Retinal pigment epithelial cell (primary cell): ENCODE results near the gene MAP2K2.

ENCODE experiments used
- DNase-seq: peaks from one replicate; pipeline ENCODE4 v3.0.0-alpha.2; 2010; ENCODE audit warnings: low read depth
- H3K4me3 ChIP-seq: 2 replicates; pipeline ENCODE4 v1.5.1; 2011; ENCODE audit warnings: mild to moderate bottlenecking, low read length, control low read depth, moderate library complexity
- TF ChIP-seq, protein P1 (sequence below): conservative IDR thresholded peaks from 2 replicates; pipeline ENCODE4 v1.5.1; 2011; ENCODE audit warnings: low read depth, low read length, control low read depth, inconsistent platforms

MAP2K2 gene

DNA sequence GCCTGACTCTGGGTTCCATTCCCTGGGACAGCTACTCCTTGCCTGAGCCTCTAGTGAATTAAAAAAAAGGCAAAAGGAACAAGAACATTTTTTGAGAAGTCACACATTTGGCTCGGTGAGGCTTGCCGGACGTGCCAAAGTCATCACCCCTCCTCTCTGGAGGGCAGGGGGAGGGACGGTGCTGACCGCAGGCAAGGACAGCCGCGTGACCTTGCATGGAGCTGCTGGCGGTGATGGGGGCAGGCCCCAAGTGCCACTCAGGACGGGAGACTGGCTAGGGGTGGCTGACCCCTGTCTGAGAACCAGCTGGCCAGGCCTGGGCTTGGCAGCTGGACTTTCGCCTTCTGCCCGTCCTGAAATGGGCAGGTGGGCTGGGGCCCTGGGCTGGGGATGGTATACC, 26.4 kb downstream of the MAP2K2 start:
- DNase-seq, result no peak
- TF ChIP-seq, protein P1, sequence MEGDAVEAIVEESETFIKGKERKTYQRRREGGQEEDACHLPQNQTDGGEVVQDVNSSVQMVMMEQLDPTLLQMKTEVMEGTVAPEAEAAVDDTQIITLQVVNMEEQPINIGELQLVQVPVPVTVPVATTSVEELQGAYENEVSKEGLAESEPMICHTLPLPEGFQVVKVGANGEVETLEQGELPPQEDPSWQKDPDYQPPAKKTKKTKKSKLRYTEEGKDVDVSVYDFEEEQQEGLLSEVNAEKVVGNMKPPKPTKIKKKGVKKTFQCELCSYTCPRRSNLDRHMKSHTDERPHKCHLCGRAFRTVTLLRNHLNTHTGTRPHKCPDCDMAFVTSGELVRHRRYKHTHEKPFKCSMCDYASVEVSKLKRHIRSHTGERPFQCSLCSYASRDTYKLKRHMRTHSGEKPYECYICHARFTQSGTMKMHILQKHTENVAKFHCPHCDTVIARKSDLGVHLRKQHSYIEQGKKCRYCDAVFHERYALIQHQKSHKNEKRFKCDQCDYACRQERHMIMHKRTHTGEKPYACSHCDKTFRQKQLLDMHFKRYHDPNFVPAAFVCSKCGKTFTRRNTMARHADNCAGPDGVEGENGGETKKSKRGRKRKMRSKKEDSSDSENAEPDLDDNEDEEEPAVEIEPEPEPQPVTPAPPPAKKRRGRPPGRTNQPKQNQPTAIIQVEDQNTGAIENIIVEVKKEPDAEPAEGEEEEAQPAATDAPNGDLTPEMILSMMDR, result no peak
- no peak overlapping the region for H3K4me3 ChIP-seq

- TF ChIP-seq, protein P1, result no peak
- DNase-seq, result no peak
- H3K4me3 ChIP-seq, result no peak overlapping the region
These were observed 27.7 kb downstream of the MAP2K2 start for GRCh38 chr19:4096049-4096892.

DNA sequence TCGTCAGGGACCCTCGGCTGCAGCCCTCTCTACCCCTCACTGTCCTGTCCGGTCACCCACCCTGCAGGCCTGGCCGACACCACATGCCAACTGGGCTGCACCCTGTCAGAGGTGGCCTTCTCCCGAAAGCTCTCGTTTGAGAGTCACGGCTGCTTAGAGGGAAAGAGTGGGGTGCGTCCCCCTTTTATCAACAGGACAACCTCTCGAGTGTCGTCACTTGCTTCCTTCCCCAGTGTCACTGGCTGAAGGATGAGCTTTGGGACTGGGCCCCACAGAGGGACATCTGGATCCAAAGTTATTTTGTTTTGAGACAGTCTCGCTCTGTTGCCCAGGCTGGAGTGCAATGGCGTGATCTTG, 28.5 kb downstream of the MAP2K2 start:
- DNase-seq, result no peak
- no peak overlapping the region for H3K4me3 ChIP-seq
- TF ChIP-seq, protein P1, result no peak

GRCh38 chr19:4094761-4095487, 29.0 kb downstream of the MAP2K2 start:
- TF ChIP-seq, protein P1, result no peak
- H3K4me3 ChIP-seq, result no peak overlapping the region
- DNase-seq, result no peak

DNA sequence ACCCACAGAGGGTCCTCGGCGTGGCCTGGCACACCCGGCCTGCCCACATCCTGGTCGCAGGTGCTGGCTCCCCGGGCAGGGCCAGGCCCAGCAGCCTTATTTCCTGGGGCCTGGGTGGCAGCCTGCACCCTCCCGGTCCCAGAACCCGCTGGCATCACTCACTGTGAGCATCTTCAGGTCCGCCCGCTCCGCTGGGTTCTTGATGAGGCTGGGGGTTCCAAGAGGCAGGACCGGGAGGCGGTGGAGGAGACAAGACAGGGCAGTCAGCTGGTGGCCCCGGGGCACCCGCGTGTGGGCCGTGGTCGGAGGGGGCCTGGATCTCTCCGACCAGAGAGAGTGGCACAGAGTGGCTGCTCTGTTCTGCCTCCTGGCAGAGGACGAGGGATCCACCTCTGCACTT, 29.6 kb downstream of the MAP2K2 start:
- H3K4me3 ChIP-seq, result no peak overlapping the region
- DNase-seq, result no peak
- TF ChIP-seq, protein P1, result no peak

GRCh38 chr19:4093643-4094175, 30.2 kb downstream of the MAP2K2 start:
- DNase-seq, result no peak
- no peak overlapping the region for H3K4me3 ChIP-seq
- TF ChIP-seq, protein P1, result no peak
